WI38 (cell line): Measurements from ENCODE around the gene RTN1.

Source experiments
- H3K4me3 ChIP-seq: 2 replicates; pipeline ENCODE4 v1.5.1; 2011; ENCODE audit warnings: low read depth, mild to moderate bottlenecking, control low read depth, low read length
- TF ChIP-seq, protein P1 (sequence below): IDR thresholded peaks from 2 replicates; pipeline ENCODE4 v1.5.1; 2012; ENCODE audit warnings: low read depth, mild to moderate bottlenecking, control low read depth, low read length

The RTN1 gene

GRCh38 chr14:59690426-59690825 is 180.2 kb downstream of the RTN1 start:
- no peak overlapping the region for H3K4me3 ChIP-seq
- TF ChIP-seq, protein P1, sequence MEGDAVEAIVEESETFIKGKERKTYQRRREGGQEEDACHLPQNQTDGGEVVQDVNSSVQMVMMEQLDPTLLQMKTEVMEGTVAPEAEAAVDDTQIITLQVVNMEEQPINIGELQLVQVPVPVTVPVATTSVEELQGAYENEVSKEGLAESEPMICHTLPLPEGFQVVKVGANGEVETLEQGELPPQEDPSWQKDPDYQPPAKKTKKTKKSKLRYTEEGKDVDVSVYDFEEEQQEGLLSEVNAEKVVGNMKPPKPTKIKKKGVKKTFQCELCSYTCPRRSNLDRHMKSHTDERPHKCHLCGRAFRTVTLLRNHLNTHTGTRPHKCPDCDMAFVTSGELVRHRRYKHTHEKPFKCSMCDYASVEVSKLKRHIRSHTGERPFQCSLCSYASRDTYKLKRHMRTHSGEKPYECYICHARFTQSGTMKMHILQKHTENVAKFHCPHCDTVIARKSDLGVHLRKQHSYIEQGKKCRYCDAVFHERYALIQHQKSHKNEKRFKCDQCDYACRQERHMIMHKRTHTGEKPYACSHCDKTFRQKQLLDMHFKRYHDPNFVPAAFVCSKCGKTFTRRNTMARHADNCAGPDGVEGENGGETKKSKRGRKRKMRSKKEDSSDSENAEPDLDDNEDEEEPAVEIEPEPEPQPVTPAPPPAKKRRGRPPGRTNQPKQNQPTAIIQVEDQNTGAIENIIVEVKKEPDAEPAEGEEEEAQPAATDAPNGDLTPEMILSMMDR, result no peak

DNA sequence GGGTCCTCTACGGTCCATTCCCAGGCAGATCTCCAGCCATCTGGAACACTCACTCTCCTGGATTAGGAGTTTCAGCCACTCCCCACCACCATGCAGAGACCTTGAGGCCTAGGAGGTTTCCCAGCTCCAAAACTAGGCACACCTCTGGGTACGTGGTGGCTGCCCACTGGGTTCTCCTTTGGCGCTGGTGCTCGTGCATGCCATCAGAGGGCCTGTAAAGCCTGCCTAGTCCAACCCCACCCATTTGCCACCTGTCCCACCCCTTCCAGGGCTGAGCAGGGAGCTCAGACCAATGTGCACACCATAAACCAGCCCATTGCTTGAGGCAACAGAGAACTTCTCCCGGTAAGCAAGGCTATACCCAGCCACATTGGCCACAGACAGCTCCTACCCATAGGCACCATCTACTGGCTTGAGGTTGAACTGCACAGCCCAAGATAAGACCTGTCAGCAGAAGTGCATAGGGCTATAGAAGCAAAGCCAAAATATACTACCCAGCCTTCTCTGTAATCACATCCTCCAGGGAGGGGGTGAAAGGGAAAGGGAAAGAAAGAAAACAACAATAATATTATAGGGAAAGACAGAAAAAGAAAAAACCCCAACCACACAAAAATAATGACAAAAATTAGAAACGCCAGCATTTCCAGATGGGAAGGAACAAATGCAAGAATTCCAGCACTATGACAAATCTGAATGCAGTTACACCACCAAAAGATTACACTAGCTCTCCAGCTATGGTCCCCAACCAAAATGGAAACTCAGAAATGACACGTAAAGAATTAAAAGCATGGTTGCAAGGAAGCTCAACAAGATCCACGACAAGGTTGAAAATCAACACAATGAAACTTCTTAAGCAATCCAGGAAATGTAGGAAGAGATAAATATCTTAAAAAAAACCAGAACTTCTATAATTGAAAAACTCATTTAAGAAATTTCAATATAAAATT is 182.1 kb downstream of the RTN1 start:
- no peak overlapping the region for H3K4me3 ChIP-seq
- TF ChIP-seq, protein P1, result peak; percentile 82

- TF ChIP-seq, protein P1, result no peak
- H3K4me3 ChIP-seq, result no peak overlapping the region
These were observed 182.9 kb downstream of the RTN1 start for GRCh38 chr14:59687663-59688062.

DNA sequence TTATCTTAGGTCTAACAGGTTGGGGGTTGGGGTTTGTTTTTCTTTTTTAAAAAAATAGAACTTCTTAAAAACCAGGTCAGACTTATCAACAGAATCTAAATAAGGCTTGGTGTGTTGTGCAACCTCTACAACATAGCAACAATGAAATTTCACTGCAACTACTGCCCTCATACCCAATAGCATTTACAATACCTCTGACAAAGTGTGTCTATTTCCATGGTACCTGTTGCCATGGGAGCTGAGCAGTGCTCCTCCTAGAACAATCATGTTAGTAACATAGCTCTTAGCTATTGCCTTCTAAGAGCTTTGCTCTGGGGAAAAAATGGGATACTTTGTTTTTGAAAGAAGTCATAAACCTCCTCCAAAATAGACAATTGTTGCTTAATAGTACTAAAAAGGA is 190.7 kb downstream of the RTN1 start:
- H3K4me3 ChIP-seq, result no peak overlapping the region
- TF ChIP-seq, protein P1, result no peak

GRCh38 chr14:59678352-59678751 is 192.2 kb downstream of the RTN1 start:
- TF ChIP-seq, protein P1, result no peak
- H3K4me3 ChIP-seq, result no peak overlapping the region

DNA sequence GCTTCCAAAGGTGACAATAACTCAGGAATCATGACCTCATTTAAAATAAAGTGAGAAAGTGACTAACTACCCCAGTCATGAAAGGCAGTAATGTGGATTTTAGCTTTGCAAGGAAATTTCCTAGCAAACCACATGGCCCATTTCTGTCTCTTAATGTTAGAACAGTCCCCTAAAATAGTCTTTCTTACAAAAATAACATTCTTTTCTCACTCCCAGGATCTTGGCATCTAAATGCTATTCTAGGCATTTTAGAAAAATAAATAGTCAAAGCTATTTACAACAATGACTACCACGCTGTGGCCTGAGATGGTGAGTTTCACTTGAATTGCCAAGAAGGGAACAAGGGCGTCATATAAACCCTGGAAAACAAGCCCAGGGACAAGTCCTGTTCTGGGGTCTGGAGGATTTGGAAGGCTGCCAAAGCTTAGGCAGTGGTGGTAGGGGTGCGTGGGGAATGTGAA is 192.8 kb downstream of the RTN1 start:
- H3K4me3 ChIP-seq, result no peak overlapping the region
- TF ChIP-seq, protein P1, result no peak

GRCh38 chr14:59675394-59675793 is 195.2 kb downstream of the RTN1 start:
- TF ChIP-seq, protein P1, result no peak
- no peak overlapping the region for H3K4me3 ChIP-seq
